HepG2 (cell line): ENCODE measurements around the gene EPHX1. TPM values are rescaled to one million over a fixed set of nuclear protein-coding genes. Genes with fewer than 3 reads are reported as not detected.

Experiments used
- AHDC1 ChIP-seq: sonication (generic); formaldehyde crosslinking; IDR thresholded peaks from 2 replicates; pipeline ENCODE4 v1.5.1; 2020; ENCODE audit warnings: mild to moderate bottlenecking, missing genetic modification reagents, borderline replicate concordance
- ASH2L ChIP-seq: fragments of 300-600, 200-600 bp; sonication (generic); IDR thresholded peaks from 2 replicates; pipeline ENCODE4 v1.7.0; 2017; ENCODE audit warnings: low read depth, mild to moderate bottlenecking, moderate library complexity, mixed read lengths, low read length; ENCODE audit not compliant: insufficient read length
- CCAR2 ChIP-seq: fragments of 200-400 bp; formaldehyde crosslinking; optimal IDR thresholded peaks from 2 replicates; pipeline ENCODE3; 2018; ENCODE audit warnings: low read depth, mild to moderate bottlenecking, low read length, moderate library complexity
- ELF4 ChIP-seq: sonication (generic); formaldehyde crosslinking; IDR thresholded peaks from 2 replicates; pipeline ENCODE4 v1.5.0; 2020; ENCODE audit warnings: missing genetic modification reagents, mild to moderate bottlenecking, moderate library complexity, borderline replicate concordance
- PCBP1 ChIP-seq: fragments of 200-400 bp; formaldehyde crosslinking; IDR thresholded peaks from 2 replicates; pipeline ENCODE4 v1.6.1; 2017; ENCODE audit warnings: mild to moderate bottlenecking, low read depth, low read length, borderline replicate concordance
- SOX13 ChIP-seq, 3 experiments: fragments of 450-650 bp in 1 of 3; sonication (generic) in 1 of 3; formaldehyde crosslinking in 1 of 3; IDR thresholded peaks in 2 of 3; conservative IDR thresholded peaks in 1 of 3; 2 replicates each; pipeline versions ENCODE4 v1.5.0 to v1.6.1; 2016 to 2020; ENCODE audit warnings: antibody characterized with exemption in 1 of 3, mild to moderate bottlenecking in 1 of 3, missing compliant biosample characterization in 1 of 3, missing genetic modification reagents in 1 of 3, moderate library complexity in 1 of 3
- ZNF281 ChIP-seq: sonication (generic); formaldehyde crosslinking; IDR thresholded peaks from 2 replicates; pipeline ENCODE4 v1.4.0; 2020; ENCODE audit warnings: missing genetic modification reagents, borderline replicate concordance
- ZNF644 ChIP-seq: IDR thresholded peaks from 2 replicates; pipeline ENCODE4 v1.6.1; 2016; ENCODE audit warnings: low read depth
- ZNF646 ChIP-seq: sonication (generic); formaldehyde crosslinking; IDR thresholded peaks from 2 replicates; pipeline ENCODE4 v1.9.0; 2021; ENCODE audit warnings: mild to moderate bottlenecking, missing genetic modification reagents
- ZNF740 ChIP-seq: sonication (generic); formaldehyde crosslinking; IDR thresholded peaks from 2 replicates; pipeline ENCODE4 v1.4.0; 2020; ENCODE audit warnings: missing genetic modification reagents
- polyA plus RNA-seq, 8 experiments: library from polyadenylated mRNA; depleted of rRNA in 3 of 8; stranded (reverse) in 7 of 8; unstranded in 1 of 8; fragments of >200 nt; fragmentation: Illumina TruSeq in 4 of 8; extraction: Trizol in 4 of 8; gene quantifications; 2 replicates each; pipeline versions ENCODE4 v1.2.1 to v1.2.3, GENCODE V29; 2011 to 2016; ENCODE audit warnings: low read depth in 4 of 8, missing spikeins in 1 of 8, mixed read lengths in 1 of 8; ENCODE audit not compliant: insufficient read depth in 1 of 8
- total RNA-seq, 5 experiments: library from RNA; depleted of rRNA; stranded (reverse); fragments of >200 nt; fragmentation: Illumina TruSeq; extraction: Trizol; gene quantifications; 2 replicates each; pipeline ENCODE4 v1.2.3, GENCODE V29; 2016; ENCODE audit warnings: low read depth in 1 of 5

Gene EPHX1
- total and polyA plus RNA-seq, 2 of the 13 experiments (the other 11 are each of a cell fraction or from before 2014, with no cell fraction given) = 27.7 to 36.5 TPM

- TF ChIP-seq ZNF646 = no peak
- 0 out of 2 replicates have a peak, but pooled peaks have one; percentile 73 for TF ChIP-seq PCBP1
- peak; percentile 22 for TF ChIP-seq ASH2L
- TF ChIP-seq ELF4 = no peak
- TF ChIP-seq AHDC1 = peak; percentile 38; the same call in 1 of the 2 replicates
- TF ChIP-seq SOX13 (IDR thresholded peaks at IDR 0.05) = no peak
- peak in 1 of 2 experiments; percentile 43; a peak in 1 of 4 replicates for TF ChIP-seq SOX13 (CRISPR knock-in tag; conservative IDR thresholded peaks at IDR 0.05 in 1 of 2, IDR thresholded peaks at IDR 0.05 in 1 of 2)
- no peak for TF ChIP-seq CCAR2
- peak; percentile 70; the same call in 1 of the 2 replicates for TF ChIP-seq ZNF281 (CRISPR knock-in tag)
- TF ChIP-seq ZNF740 (CRISPR knock-in tag) = no peak
- TF ChIP-seq ZNF644 (CRISPR knock-in tag) = 0 out of 2 replicates have a peak, but pooled peaks have one; percentile 50
These were observed 80.7 kb downstream of the EPHX1 start (continued) for GRCh38 chr1:225890346-225891228.
